Uterus (tissue), 4 donors: ENCODE data around the gene KRTAP9-9. TPM values are rescaled to one million over a fixed set of nuclear protein-coding genes. Genes with fewer than 3 reads are reported as not detected.
"Not testable (repeated sequence)": the region's sequence is repeated elsewhere in the genome, so short reads cannot be mapped to it uniquely, and the experiment has no call there.

ENCODE experiments used
- DNase-seq, 2 donors: peaks; one replicate each; pipeline ENCODE4 v3.0.0-alpha.2; 2019 to 2020
- H3K27ac ChIP-seq, 2 donors: fragments of 200-600 bp; sonication (generic); 1 replicate in 1 of 2; 2 replicates in 1 of 2; pipeline ENCODE4 v1.5.1; 2016 to 2018
- H3K27me3 ChIP-seq, 2 donors: fragments of 200-600 bp; sonication (generic); one replicate each; pipeline ENCODE4 v1.5.1; 2018 to 2019; ENCODE audit warnings: control low read depth in 1 of 2
- H3K36me3 ChIP-seq, 2 donors: fragments of 200-600 bp; sonication (generic); one replicate each; pipeline ENCODE4 v1.5.1; 2019; ENCODE audit warnings: control low read depth in 1 of 2
- H3K4me1 ChIP-seq, 2 donors: fragments of 200-600 bp; sonication (generic); one replicate each; pipeline ENCODE4 v1.5.1; 2018 to 2019; ENCODE audit warnings: control low read depth in 1 of 2
- H3K4me3 ChIP-seq, 2 donors: fragments of 200-600 bp; sonication (generic); 1 replicate in 1 of 2; 2 replicates in 1 of 2; pipeline ENCODE4 v1.5.1; 2018 to 2019; ENCODE audit warnings: mild to moderate bottlenecking in 1 of 2
- H3K9me3 ChIP-seq, 2 donors: fragments of 200-600 bp; sonication (generic); one replicate each; pipeline ENCODE4 v1.5.1; 2019; ENCODE audit warnings: control low read depth in 1 of 2
- POLR2A ChIP-seq, 2 donors: fragments of 450-650 bp; IDR thresholded peaks; one replicate each; pipeline ENCODE4 v1.6.1; 2016; ENCODE audit warnings: antibody characterized with exemption in 2 of 2, mild to moderate bottlenecking in 1 of 2, moderate library complexity in 1 of 2
- intact Hi-C: fragments of 100-400 bp; cut with DNase I; formaldehyde crosslinking; loops from one replicate; pipeline ENCODE4 v1.15.1; 2023; ENCODE audit warnings: low total_unique reads
- total RNA-seq, 4 donors: library from RNA; depleted of rRNA in 3 of 4; stranded (reverse); fragments of >200 nt in 3 of 4; gene quantifications; one replicate each; pipeline versions ENCODE4 v1.1.0 to v1.2.4, GENCODE V29; 2014 to 2023
- TF ChIP-seq, protein P1 (sequence below), 4 experiments: fragments of 200-600 bp in 2 of 4; fragments of 450-650 bp in 2 of 4; sonication (generic) in 2 of 4; IDR thresholded peaks; one replicate each; pipeline ENCODE4 v1.5.1; 2016 to 2019; ENCODE audit warnings: antibody characterized with exemption in 4 of 4, mild to moderate bottlenecking in 2 of 4, moderate library complexity in 1 of 4
- donor health status: DM: yes; HTN: yes; CAD: no.

The KRTAP9-9 gene
- total RNA-seq, 4 donors from 2014 or later = not detected

DNA sequence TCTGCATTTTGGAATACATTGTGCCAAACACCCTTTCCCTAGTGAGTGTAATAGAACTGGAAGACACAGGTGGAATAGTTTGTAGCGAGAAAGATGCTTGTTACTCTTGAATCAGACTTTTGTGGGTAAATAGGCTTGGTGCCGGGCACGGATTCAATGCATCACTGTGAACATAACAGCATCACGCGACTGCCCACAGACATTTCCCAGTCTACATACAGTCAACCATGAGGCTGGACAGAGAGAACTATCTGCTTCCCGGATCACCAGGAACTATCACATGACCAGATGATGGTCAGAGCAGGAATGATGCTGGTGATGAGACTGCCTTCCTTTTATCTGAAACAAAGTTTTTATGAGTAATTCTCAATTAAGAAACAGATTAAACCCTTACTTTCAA lies 29.1 kb upstream of the KRTAP9-9 start:
- no peaks in the 10 kb centered on the region for H3K4me1 ChIP-seq
- H3K36me3 ChIP-seq = no peaks in the 10 kb centered on the region
- DNase-seq = no peak
- H3K27ac ChIP-seq = no peak overlapping the region
- no peak overlapping the region for H3K4me3 ChIP-seq
- intact Hi-C loops = no loop called here
- H3K9me3 ChIP-seq = no peaks in the 10 kb centered on the region
- H3K27me3 ChIP-seq = no peaks in the 10 kb centered on the region
- no peak for TF ChIP-seq POLR2A (IDR thresholded peaks at IDR 0.05)
- TF ChIP-seq, protein P1, sequence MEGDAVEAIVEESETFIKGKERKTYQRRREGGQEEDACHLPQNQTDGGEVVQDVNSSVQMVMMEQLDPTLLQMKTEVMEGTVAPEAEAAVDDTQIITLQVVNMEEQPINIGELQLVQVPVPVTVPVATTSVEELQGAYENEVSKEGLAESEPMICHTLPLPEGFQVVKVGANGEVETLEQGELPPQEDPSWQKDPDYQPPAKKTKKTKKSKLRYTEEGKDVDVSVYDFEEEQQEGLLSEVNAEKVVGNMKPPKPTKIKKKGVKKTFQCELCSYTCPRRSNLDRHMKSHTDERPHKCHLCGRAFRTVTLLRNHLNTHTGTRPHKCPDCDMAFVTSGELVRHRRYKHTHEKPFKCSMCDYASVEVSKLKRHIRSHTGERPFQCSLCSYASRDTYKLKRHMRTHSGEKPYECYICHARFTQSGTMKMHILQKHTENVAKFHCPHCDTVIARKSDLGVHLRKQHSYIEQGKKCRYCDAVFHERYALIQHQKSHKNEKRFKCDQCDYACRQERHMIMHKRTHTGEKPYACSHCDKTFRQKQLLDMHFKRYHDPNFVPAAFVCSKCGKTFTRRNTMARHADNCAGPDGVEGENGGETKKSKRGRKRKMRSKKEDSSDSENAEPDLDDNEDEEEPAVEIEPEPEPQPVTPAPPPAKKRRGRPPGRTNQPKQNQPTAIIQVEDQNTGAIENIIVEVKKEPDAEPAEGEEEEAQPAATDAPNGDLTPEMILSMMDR (IDR thresholded peaks at IDR 0.05) = no peak

DNA sequence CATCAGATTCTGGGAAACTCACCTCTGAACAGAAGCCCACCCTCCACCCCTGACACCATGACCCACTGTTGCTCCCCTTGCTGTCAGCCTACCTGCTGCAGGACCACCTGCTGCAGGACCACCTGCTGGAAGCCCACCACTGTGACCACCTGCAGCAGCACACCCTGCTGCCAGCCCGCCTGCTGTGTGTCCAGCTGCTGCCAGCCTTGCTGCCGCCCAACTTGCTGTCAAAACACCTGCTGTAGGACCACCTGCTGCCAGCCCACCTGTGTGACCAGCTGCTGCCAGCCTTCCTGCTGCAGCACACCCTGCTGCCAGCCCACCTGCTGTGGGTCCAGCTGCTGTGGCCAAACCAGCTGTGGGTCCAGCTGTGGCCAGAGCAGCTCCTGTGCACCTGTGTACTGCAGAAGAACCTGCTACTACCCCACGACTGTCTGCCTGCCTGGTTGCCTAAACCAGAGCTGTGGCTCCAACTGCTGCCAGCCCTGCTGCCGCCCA lies 28.5 kb upstream of the KRTAP9-9 start, which contains the start of gene KRTAP9-2:
TSS of gene KRTAP9-2 (plus strand) at position 51 of the 498 bp plus-strand sequence. CDS start at position 58, 7 bp downstream.
- DNase-seq, intact Hi-C loops: not testable (repeated sequence)

DNA sequence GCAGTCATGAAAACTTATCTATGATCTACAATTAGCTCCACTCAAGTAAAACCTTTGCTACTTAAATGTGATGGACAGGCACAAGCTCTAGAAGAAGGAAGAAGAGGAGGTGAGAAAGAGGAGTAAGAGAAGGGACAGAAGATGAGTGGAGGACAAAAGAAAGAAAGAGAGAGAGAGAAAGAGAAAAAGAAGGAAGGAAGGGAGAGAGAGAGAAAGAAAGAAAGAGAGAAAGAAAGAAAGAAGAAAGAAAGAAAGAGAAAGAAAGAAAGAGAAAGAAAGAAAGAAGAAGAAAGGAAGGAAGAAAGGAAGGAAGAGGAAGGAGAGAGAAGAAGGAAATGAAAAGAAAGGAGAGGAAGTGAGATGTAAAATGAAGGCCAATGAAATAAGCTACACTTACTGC lies 25.1 kb upstream of the KRTAP9-9 start:
- TF ChIP-seq POLR2A (IDR thresholded peaks at IDR 0.05) = no peak
- TF ChIP-seq, protein P1 (IDR thresholded peaks at IDR 0.05) = no peak
- Histone ChIP-seq H3K4me1 (no peaks in the 10 kb centered on the region), H3K27me3 (no peaks in the 10 kb centered on the region), H3K36me3 (no peaks in the 10 kb centered on the region), H3K27ac (no peak overlapping the region), H3K4me3 (no peak overlapping the region), H3K9me3 (no peaks in the 10 kb centered on the region)
- intact Hi-C loops = no loop called here
- DNase-seq = no peak

More for the DNA sequence above, 28.5 kb upstream of the KRTAP9-9 start, which contains the start of gene KRTAP9-2:
- H3K27ac ChIP-seq, H3K9me3 ChIP-seq, H3K36me3 ChIP-seq, H3K4me1 ChIP-seq, H3K27me3 ChIP-seq, H3K4me3 ChIP-seq: not testable (repeated sequence)

DNA sequence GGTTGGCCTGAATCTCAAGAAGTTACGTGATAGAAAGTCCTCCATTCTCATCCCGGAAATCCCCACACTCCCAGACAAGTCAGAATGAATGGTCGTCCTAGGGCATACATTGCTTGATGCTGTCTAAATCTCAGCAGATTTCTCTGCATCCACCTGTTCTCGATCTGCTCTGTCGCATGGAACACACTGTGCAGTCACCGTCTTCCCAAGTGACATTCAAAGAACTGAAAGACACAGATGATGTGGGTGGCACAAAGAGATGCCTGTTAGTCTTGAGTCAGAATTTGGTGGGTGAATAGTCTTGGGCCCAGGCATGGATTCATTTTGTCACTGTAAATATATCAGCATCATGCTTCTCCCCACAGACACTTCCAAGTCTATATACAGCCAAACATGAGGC lies 23.5 kb upstream of the KRTAP9-9 start:
- Histone ChIP-seq H3K9me3 (no peaks in the 10 kb centered on the region), H3K4me1 (no peaks in the 10 kb centered on the region), H3K27me3 (no peaks in the 10 kb centered on the region), H3K4me3 (no peak overlapping the region), H3K36me3 (no peaks in the 10 kb centered on the region), H3K27ac (no peak overlapping the region)
- no peak for DNase-seq
- intact Hi-C loops = no loop called here
- TF ChIP-seq POLR2A (IDR thresholded peaks at IDR 0.05) = no peak
- TF ChIP-seq, protein P1 (IDR thresholded peaks at IDR 0.05) = no peak

DNA sequence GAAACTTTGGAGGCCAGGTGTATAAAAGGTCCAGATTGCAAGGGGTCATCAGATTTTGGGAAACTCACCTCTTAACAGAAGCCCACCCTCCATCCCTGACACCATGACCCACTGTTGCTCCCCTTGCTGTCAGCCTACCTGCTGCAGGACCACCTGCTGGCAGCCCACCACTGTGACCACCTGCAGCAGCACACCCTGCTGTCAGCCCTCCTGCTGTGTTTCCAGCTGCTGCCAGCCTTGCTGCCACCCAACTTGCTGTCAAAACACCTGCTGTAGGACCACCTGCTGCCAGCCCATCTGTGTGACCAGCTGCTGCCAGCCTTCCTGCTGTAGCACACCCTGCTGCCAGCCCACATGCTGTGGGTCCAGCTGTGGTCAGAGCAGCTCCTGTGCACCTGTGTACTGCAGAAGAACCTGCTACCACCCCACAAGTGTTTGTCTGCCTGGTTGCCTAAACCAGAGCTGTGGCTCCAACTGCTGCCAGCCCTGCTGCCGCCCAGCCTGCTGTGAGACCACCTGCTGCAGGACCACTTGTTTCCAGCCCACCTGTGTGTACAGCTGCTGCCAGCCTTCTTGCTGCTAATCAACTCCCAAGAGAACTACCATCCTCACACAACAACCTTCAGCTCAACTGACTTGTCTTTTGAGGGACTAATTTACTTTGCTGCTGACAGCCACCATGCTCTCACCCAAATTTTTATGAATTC lies 22.6 kb upstream of the KRTAP9-9 start, which contains the start of gene KRTAP9-3:
TSS of gene KRTAP9-3 (plus strand) at position 51 of the 707 bp plus-strand sequence. CDS start at position 104, 53 bp downstream.
- intact Hi-C loops, H3K4me1 ChIP-seq: not testable (repeated sequence)

DNA sequence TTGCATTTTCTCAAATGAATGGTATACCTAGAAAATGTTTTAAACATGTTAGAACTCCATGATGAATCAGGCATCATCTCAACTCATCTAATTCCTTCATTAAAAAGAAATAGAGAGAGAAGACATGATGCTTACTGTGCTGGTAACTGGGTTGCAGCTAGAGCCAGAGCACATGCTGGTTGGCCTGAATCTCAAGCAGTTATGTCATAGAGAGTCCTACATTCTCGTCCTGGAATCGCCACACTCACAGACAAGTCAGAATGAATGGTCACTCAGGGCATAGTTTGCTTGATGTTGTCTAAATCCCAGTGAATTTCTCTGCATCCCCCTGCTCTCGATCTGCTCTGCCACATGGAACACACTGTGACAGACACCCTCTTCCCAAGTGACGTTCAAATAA lies 18.1 kb upstream of the KRTAP9-9 start:
- H3K36me3 ChIP-seq, H3K9me3 ChIP-seq, H3K27ac ChIP-seq, H3K4me3 ChIP-seq, H3K4me1 ChIP-seq, intact Hi-C loops, DNase-seq, H3K27me3 ChIP-seq: not testable (repeated sequence)

More for the DNA sequence above, 22.6 kb upstream of the KRTAP9-9 start, which contains the start of gene KRTAP9-3:
- H3K9me3 ChIP-seq, H3K36me3 ChIP-seq, H3K27ac ChIP-seq, H3K4me3 ChIP-seq, DNase-seq, H3K27me3 ChIP-seq: not testable (repeated sequence)

DNA sequence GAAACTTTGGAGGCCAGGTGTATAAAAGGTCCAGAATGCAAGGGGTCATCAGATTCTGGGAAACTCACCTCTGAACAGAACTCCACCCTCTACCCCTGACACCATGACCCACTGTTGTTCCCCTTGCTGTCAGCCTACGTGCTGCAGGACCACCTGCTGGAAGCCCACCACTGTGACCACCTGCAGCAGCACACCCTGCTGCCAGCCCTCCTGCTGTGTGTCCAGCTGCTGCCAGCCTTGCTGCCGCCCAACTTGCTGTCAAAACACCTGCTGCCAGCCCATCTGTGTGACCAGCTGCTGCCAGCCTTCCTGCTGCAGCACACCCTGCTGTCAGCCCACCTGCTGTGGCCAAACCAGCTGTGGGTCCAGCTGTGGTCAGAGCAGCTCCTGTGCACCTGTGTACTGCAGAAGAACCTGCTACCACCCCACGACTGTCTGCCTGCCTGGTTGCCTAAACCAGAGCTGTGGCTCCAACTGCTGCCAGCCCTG lies 17.2 kb upstream of the KRTAP9-9 start, which contains the start of gene KRTAP9-8:
TSS of gene KRTAP9-8 (plus strand) at position 51 of the 489 bp plus-strand sequence. CDS start at position 104, 53 bp downstream.
- H3K4me3 ChIP-seq, H3K9me3 ChIP-seq, DNase-seq, H3K27me3 ChIP-seq, intact Hi-C loops, H3K4me1 ChIP-seq, H3K27ac ChIP-seq, H3K36me3 ChIP-seq: not testable (repeated sequence)

DNA sequence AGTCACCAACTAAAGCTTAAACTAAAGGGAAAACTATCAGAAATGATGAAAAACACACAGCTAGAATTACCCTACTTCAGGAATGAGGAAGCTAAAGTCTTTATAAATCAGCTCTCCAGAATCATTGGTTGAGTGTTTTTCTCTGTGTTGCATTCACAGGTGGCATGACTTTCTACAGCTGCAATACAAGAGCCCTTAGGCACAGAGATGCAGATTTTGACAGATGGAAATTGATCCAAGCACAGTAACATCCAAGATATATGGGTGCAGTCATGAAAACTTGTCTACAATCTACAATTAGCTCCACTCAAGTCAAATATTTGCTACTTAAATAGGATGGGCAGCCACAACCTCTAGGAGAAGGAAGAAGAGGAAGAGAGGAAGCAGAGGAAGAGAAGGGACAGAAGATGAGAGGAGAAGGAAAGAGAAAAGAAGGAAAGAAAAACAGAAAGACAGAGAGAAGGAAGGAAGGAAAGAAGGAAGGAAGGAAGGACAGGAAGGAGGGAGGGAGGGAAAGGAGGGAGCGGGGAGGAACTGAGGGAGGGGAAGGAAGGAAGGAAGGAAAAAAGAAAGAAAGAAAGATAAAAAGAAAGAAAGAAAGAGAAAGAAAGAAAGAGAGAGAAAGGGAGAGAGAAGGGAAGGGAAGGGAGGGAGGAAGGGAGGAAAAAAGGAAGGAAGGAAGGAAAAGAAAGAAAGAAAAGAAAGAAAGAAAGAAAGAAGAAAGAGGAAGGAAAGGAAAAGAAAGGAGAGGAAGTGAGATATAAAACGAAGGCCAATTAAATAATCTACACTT lies 8.0 kb upstream of the KRTAP9-9 start:
- H3K9me3 ChIP-seq, DNase-seq, intact Hi-C loops, H3K27me3 ChIP-seq, H3K36me3 ChIP-seq, H3K4me1 ChIP-seq, H3K4me3 ChIP-seq, H3K27ac ChIP-seq: not testable (repeated sequence)

DNA sequence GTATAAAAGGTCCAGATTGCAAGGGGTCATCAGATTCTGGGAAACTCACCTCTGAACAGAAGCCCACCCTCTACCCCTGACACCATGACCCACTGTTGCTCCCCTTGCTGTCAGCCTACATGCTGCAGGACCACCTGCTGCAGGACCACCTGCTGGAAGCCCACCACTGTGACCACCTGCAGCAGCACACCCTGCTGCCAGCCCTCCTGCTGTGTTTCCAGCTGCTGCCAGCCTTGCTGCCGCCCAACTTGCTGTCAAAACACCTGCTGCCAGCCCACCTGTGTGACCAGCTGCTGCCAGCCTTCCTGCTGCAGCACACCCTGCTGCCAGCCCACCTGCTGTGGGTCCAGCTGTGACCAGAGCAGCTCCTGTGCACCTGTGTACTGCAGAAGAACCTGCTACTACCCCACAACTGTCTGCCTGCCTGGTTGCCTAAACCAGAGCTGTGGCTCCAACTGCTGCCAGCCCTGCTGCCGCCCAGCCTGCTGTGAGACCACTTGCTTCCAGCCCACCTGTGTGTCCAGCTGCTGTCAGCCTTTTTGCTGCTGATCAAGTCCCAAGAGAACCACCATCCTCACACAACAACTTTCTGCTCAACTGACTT lies 5.4 kb upstream of the KRTAP9-9 start, which contains the start of gene KRTAP9-4:
TSS of gene KRTAP9-4 (plus strand) at position 51 of the 604 bp plus-strand sequence. CDS start at position 85, 34 bp downstream.
- intact Hi-C loops, H3K27ac ChIP-seq, DNase-seq, H3K9me3 ChIP-seq, H3K36me3 ChIP-seq, H3K27me3 ChIP-seq, H3K4me3 ChIP-seq, H3K4me1 ChIP-seq: not testable (repeated sequence)
